Fibroblast of pulmonary artery (primary cell): ENCODE measurements around the gene TOMM20L.
A peak's percentile ranks its signal among the peaks of the same experiment; 100 is the strongest.
"Not testable (repeated sequence)": the region's sequence is repeated elsewhere in the genome, so short reads cannot be mapped to it uniquely, and the experiment has no call there.

ENCODE experiments used
- DNase-seq: peaks from one replicate; pipeline ENCODE4 v3.0.0-alpha.2; 2010; ENCODE audit warnings: low read depth
- H3K4me3 ChIP-seq: replicated peaks from 2 replicates; pipeline ENCODE4 v1.5.1; 2011; ENCODE audit warnings: low read depth, mild to moderate bottlenecking, control low read depth, low read length, moderate library complexity
- TF ChIP-seq, protein P1 (sequence below): IDR thresholded peaks from 2 replicates; pipeline ENCODE4 v1.5.1; 2011; ENCODE audit warnings: mild to moderate bottlenecking, control low read depth, low read length, inconsistent platforms; ENCODE audit errors: missing control alignments

TOMM20L gene

DNA sequence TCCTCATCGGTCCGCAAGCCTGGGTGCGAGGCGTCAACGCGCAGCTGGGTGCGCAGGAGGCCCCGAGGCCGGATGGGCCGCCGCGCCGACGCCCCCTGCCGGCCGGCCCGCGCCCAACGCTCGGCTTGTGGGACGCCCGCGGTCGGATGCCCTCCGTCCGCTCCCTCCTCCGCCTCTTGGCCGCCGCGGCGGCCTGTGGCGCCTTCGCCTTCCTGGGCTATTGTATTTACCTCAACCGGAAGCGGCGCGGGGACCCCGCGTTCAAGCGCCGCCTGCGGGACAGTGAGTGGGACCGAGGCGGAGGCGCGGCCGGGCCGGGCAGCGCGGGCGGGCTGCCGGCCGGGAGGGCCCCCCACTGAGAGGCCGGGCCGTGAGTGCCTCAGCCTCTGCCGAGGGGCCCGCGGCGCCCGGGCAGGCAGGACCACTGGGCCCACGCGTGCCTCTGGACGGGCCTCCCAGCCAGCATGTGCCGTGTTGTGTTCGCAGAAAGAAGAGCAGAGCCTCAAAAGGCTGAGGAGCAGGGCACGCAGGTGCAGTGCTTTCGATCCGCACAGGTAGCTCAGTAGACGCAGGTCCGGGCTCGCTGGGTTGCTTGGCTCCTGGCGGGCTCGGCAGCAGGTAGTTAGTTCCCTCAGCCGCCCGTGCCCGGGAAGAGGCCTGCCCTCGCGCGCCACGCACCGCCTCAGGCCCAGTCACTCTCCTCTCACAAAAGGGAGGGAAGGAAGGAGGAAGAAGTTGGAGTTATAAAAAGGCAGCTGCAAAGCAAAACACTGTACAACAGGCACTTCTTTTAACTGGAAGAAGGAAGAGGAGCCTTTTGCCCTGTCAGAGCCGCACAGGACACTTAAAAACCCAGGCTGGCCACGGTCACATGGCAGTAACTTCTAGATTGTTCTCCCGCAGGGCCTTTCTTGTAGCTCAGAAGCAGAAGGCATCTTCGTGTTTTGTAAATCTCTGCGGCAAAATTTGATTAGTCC, at the start of gene TOMM20L:
Gene TOMM20L, plus strand, starts transcription at position 119 of the 977 bp plus-strand sequence. Its CDS starts 28 bp downstream, at position 147.
- TF ChIP-seq, protein P1, sequence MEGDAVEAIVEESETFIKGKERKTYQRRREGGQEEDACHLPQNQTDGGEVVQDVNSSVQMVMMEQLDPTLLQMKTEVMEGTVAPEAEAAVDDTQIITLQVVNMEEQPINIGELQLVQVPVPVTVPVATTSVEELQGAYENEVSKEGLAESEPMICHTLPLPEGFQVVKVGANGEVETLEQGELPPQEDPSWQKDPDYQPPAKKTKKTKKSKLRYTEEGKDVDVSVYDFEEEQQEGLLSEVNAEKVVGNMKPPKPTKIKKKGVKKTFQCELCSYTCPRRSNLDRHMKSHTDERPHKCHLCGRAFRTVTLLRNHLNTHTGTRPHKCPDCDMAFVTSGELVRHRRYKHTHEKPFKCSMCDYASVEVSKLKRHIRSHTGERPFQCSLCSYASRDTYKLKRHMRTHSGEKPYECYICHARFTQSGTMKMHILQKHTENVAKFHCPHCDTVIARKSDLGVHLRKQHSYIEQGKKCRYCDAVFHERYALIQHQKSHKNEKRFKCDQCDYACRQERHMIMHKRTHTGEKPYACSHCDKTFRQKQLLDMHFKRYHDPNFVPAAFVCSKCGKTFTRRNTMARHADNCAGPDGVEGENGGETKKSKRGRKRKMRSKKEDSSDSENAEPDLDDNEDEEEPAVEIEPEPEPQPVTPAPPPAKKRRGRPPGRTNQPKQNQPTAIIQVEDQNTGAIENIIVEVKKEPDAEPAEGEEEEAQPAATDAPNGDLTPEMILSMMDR, result peak; percentile 9
- DNase-seq, result peak; percentile 63
- peak within 1 kb of the TSS; percentile 38 for H3K4me3 ChIP-seq

DNA sequence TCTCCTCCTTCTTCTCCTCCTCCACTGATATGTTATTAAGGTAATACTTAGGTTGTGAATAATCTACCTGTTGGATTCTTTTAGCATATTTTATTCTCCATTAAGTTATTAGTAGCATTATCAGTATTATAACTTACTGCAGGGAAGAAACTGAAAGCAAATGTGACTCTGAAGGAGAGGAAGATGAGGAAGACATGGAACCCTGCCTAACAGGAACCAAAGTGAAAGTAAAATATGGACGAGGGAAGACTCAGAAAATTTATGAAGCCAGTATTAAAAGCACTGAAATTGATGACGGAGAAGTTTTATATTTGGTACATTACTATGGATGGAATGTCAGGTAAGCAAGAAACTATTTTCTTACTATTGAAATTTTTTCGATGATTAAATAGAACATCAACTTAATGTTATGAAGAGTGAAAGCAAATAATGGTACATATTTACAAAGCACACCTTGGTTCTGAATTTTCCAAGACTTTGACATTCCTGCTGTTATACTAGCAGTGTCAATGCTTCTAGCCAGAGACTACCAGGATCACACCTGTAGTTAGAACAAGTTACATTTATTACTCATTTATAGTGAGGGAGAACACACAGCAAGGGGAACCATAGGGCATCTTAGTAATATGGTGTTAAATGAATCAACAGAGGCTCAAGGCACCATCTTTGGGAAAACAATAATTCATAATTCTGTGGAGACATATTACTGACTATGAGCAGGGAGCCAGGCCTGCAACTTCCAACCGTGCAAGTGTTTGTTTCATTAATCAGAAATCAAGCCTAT, 42.0 kb upstream of the TOMM20L start:
- no peak overlapping the region for H3K4me3 ChIP-seq
- no peak for DNase-seq
- TF ChIP-seq, protein P1, result no peak

GRCh38 chr14:58354808-58355207, 40.9 kb upstream of the TOMM20L start:
- no peak for DNase-seq
- no peak overlapping the region for H3K4me3 ChIP-seq
- TF ChIP-seq, protein P1, result no peak

DNA sequence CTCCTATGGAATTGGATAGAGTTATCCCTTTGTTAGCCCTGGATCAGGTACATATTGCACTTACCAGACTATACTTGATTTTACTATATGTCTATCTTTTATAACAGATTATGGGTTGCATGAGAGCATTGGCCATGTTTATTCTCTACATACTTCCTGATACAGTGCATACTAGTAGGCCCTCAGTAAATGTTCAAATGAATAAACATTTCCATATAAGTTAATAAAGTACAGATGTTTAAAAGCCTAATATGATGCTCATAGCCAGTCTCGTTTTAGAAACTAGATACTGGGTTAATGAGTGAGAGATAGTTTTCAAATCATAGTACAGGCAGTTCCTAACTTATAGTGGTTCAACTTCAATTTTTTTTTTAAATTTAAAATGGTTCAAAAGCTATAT, 39.5 kb upstream of the TOMM20L start:
- TF ChIP-seq, protein P1, result no peak
- DNase-seq, result no peak
- H3K4me3 ChIP-seq, result no peak overlapping the region

GRCh38 chr14:58362272-58362671, 33.5 kb upstream of the TOMM20L start:
- not testable (repeated sequence) for H3K4me3 ChIP-seq, DNase-seq

GRCh38 chr14:58362798-58363412, 32.8 kb upstream of the TOMM20L start:
- TF ChIP-seq, protein P1, result peak; percentile 40
- no peak overlapping the region for H3K4me3 ChIP-seq
- DNase-seq, result peak; percentile 45

DNA sequence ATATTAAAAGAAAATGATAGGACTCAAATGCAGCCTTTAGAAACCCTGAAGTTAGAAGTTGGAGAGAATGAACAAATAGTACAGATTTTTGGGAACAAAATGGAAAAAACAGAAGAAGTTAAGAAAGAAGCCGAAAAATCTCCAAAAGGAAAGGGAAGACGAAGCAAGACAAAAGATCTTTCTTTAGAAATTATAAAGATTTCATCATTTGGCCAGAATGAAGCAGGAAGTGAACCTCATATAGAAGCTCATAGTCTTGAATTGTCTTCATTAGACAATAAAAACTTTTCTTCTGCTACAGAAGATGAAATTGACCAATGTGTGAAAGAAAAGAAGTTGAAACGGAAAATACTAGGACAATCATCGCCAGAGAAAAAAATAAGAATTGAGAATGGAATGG, 31.4 kb upstream of the TOMM20L start:
- no peak for DNase-seq
- no peak overlapping the region for H3K4me3 ChIP-seq
- TF ChIP-seq, protein P1, result no peak
